ENCODE results near the gene GPBP1L1.

DNA sequence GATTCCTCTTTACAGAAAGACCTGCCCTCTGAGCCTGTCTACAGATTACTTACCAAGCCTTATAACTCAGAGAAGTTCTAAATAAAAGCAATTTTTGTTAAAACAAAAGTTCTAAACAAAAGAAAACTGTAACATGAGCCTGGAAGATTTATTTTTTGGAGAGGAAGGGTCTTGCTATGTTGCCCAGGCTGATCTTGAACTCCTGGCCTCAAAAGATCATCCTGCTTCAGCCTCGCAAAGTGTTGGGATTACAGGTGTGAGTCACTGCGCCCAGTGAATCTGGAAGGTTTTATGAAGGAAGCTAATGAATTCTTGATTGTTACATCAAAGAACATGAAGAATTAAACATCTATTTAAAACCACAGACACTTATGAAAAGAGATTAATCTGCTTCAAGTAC lies 27.1 kb downstream of the GPBP1L1 start:
- TF ChIP-seq CTCF (IDR thresholded peaks at IDR 0.05; ENCODE audit: poor library complexity) (no peak), EZH2 (IDR thresholded peaks at IDR 0.05; ENCODE audit: borderline replicate concordance) (no peak)

All from hepatocyte (in vitro differentiated cells).